CD14-positive monocyte (primary cell): Measurements from ENCODE around the gene TMEM213. TPM values are rescaled to one million over a fixed set of nuclear protein-coding genes. Genes with fewer than 3 reads are reported as not detected.
A peak's percentile ranks its signal among the peaks of the same experiment; 100 is the strongest.

Experiments
- DNase-seq, 3 donors: peaks; one replicate each; pipeline ENCODE4 v3.0.0-alpha.2; 2011 to 2022
- H2AFZ ChIP-seq: 2 replicates; pipeline ENCODE4 v1.6.0; 2012; ENCODE audit warnings: mild to moderate bottlenecking, low read depth, low read length, inconsistent platforms; ENCODE audit not compliant: insufficient read depth, poor library complexity, severe bottlenecking
- H3K27ac ChIP-seq, 2 donors: 1 replicate in 1 of 2; 2 replicates in 1 of 2; pipeline ENCODE4 v1.5.1; 2012 to 2013; ENCODE audit warnings: low read length in 2 of 2, control low read depth in 1 of 2, inconsistent platforms in 1 of 2, low read depth in 1 of 2, mild to moderate bottlenecking in 1 of 2
- H3K27me3 ChIP-seq, 2 donors: one replicate each; pipeline versions ENCODE4 v1.6.0 to v1.6.1; 2011 to 2013; ENCODE audit warnings: low read length in 2 of 2; ENCODE audit not compliant: control insufficient read depth in 2 of 2, insufficient read depth in 2 of 2
- H3K36me3 ChIP-seq, 2 donors: replicated peaks in 1 of 2; 1 replicate in 1 of 2; 2 replicates in 1 of 2; pipeline versions ENCODE4 v1.5.1 to v1.6.1; 2012 to 2013; ENCODE audit warnings: low read length in 2 of 2, control low read depth in 1 of 2, inconsistent platforms in 1 of 2, mild to moderate bottlenecking in 1 of 2; ENCODE audit not compliant: insufficient read depth in 2 of 2, control insufficient read depth in 1 of 2
- H3K4me1 ChIP-seq, 2 donors: 1 replicate in 1 of 2; 2 replicates in 1 of 2; pipeline versions ENCODE4 v1.5.1 to v1.6.1; 2012 to 2013; ENCODE audit warnings: low read length in 2 of 2, control low read depth in 1 of 2, inconsistent platforms in 1 of 2, mild to moderate bottlenecking in 1 of 2, moderate library complexity in 1 of 2; ENCODE audit not compliant: insufficient read depth in 2 of 2, control insufficient read depth in 1 of 2
- H3K4me2 ChIP-seq: replicated peaks from 2 replicates; pipeline ENCODE3; 2012; ENCODE audit warnings: low read length, moderate library complexity, mild to moderate bottlenecking; ENCODE audit not compliant: poor library complexity, severe bottlenecking; ENCODE audit errors: extremely low read depth
- H3K4me3 ChIP-seq, 3 experiments: fragments of 200-600 bp in 1 of 3; sonication (generic) in 1 of 3; replicated peaks in 1 of 3; 1 replicate in 2 of 3; 2 replicates in 1 of 3; pipeline ENCODE4 v1.5.1; 2011 to 2013; ENCODE audit warnings: low read length in 3 of 3, mild to moderate bottlenecking in 3 of 3, control low read depth in 2 of 3, low read depth in 2 of 3, inconsistent platforms in 1 of 3, moderate library complexity in 1 of 3
- H3K79me2 ChIP-seq: 2 replicates; pipeline ENCODE4 v1.6.0; 2012; ENCODE audit warnings: mild to moderate bottlenecking, control low read depth, inconsistent platforms, low read length, moderate library complexity; ENCODE audit not compliant: insufficient read depth
- H3K9ac ChIP-seq: 2 replicates; pipeline ENCODE4 v1.6.0; 2017; ENCODE audit warnings: low read length, mild to moderate bottlenecking; ENCODE audit not compliant: insufficient read depth, poor library complexity, severe bottlenecking
- H3K9me3 ChIP-seq, 2 donors: replicated peaks in 1 of 2; 1 replicate in 1 of 2; 2 replicates in 1 of 2; pipeline versions ENCODE4 v1.5.1 to v1.6.1; 2012 to 2013; ENCODE audit warnings: low read length in 2 of 2, control low read depth in 1 of 2; ENCODE audit not compliant: control insufficient read depth in 1 of 2, insufficient read depth in 1 of 2
- H4K20me1 ChIP-seq: 2 replicates; pipeline ENCODE4 v1.6.0; 2012; ENCODE audit warnings: mild to moderate bottlenecking, low read length, control low read depth, moderate library complexity; ENCODE audit not compliant: insufficient read depth
- H3K27ac Mint-ChIP-seq, 7 donors: one replicate each; pipeline ENCODE4 v1.8.0; 2020; ENCODE audit warnings: mild to moderate bottlenecking in 7 of 7, mixed read lengths in 7 of 7, moderate library complexity in 6 of 7, inconsistent platforms in 2 of 7
- H3K27me3 Mint-ChIP-seq, 3 donors: one replicate each; pipeline ENCODE4 v1.8.0; 2021 to 2022; ENCODE audit warnings: low read depth in 3 of 3, mild to moderate bottlenecking in 3 of 3, mixed read lengths in 3 of 3, moderate library complexity in 3 of 3, inconsistent platforms in 1 of 3
- H3K36me3 Mint-ChIP-seq, 2 donors: one replicate each; pipeline ENCODE4 v1.8.0; 2020; ENCODE audit warnings: mixed read lengths in 2 of 2, inconsistent platforms in 1 of 2, mild to moderate bottlenecking in 1 of 2
- H3K4me1 Mint-ChIP-seq: one replicate; pipeline ENCODE4 v1.8.0; 2020; ENCODE audit warnings: mild to moderate bottlenecking, mixed read lengths
- H3K4me3 Mint-ChIP-seq, 2 donors: one replicate each; pipeline ENCODE4 v1.8.0; 2020; ENCODE audit warnings: mild to moderate bottlenecking in 2 of 2, mixed read lengths in 2 of 2, moderate library complexity in 1 of 2
- H3K9me3 Mint-ChIP-seq, 7 donors: one replicate each; pipeline ENCODE4 v1.8.0; 2020 to 2022; ENCODE audit warnings: mixed read lengths in 7 of 7, mild to moderate bottlenecking in 6 of 7, moderate library complexity in 6 of 7, inconsistent platforms in 2 of 7
- CTCF ChIP-seq: fragments of 200-600 bp; IDR thresholded peaks from one replicate; pipeline ENCODE4 v1.8.0; 2022; ENCODE audit warnings: antibody characterized with exemption, mild to moderate bottlenecking
- WGBS: methylation state at CpG from one replicate; pipeline ENCODE4 v1.1.5; 2013; ENCODE audit warnings: missing lambda C conversion rate; ENCODE audit not compliant: insufficient coverage; 5-methylcytosine and 5-hydroxymethylcytosine counted together
- intact Hi-C, 2 donors: fragments of 100-400 bp; cut with micrococcal nuclease; formaldehyde crosslinking; loops; one replicate each; pipeline versions ENCODE4 v1.15.0 to v1.15.1; 2023
- polyA plus RNA-seq, 3 donors: library from polyadenylated mRNA; depleted of rRNA in 1 of 3; unstranded in 2 of 3; stranded (reverse) in 1 of 3; fragments of 300-500 nt in 2 of 3; fragments of >200 nt in 1 of 3; fragmentation: Illumina TruSeq in 2 of 3; gene quantifications; 1 replicate in 2 of 3; 2 replicates in 1 of 3; pipeline ENCODE4 v1.2.3, GENCODE V29; 2012 to 2021

TMEM213 gene
- polyA plus RNA-seq, 3 donors = not detected

- H3K27ac Mint-ChIP-seq = no peak overlapping the region
- no peaks in the 10 kb centered on the region for H3K27me3 ChIP-seq
- H3K27ac ChIP-seq = no peak overlapping the region
- H3K4me1 ChIP-seq = no peaks in the 10 kb centered on the region
- intact Hi-C loops = no loop called here
- H3K9me3 ChIP-seq = no peaks in the 10 kb centered on the region
- H3K27me3 Mint-ChIP-seq = peaks cover 0 to 3% (median 1%) of the 10 kb centered on the region in 3 donors
- no peaks in the 10 kb centered on the region for H4K20me1 ChIP-seq
- no peaks in the 10 kb centered on the region for H3K79me2 ChIP-seq
- H3K9ac ChIP-seq = no peak overlapping the region
- no peak for DNase-seq
- 98% methylated on average over 5 of the region's 9 CpGs for WGBS
- no peak overlapping the region for H3K4me2 ChIP-seq
- H3K4me3 Mint-ChIP-seq = peak overlapping the region in 1 of 2 donors; percentile 48
- no peaks in the 10 kb centered on the region for H3K9me3 Mint-ChIP-seq
- no peaks in the 10 kb centered on the region for H3K36me3 Mint-ChIP-seq
- H2AFZ ChIP-seq = no peak overlapping the region
- no peak for TF ChIP-seq CTCF
- no peaks in the 10 kb centered on the region for H3K36me3 ChIP-seq
- H3K4me1 Mint-ChIP-seq = peaks cover 4% of the 10 kb centered on the region
- no peak overlapping the region for H3K4me3 ChIP-seq
Observed at GRCh38 chr7:138838166-138838565, 40.4 kb downstream of the TMEM213 start.

GRCh38 chr7:138842111-138842510 is 44.3 kb downstream of the TMEM213 start:
- intact Hi-C loops = no loop called here
- Histone ChIP-seq H4K20me1 (no peaks in the 10 kb centered on the region), H3K4me2 (no peak overlapping the region)

More at GRCh38 chr7:138842111-138842510, 44.3 kb downstream of the TMEM213 start:
- Mint-ChIP-seq H3K9me3 (no peaks in the 10 kb centered on the region), H3K4me3 (no peak overlapping the region), H3K4me1 (peaks cover 4% of the 10 kb centered on the region), H3K36me3 (no peaks in the 10 kb centered on the region), H3K27me3 (peaks cover 0 to 3% (median 1%) of the 10 kb centered on the region in 3 donors), H3K27ac (no peak overlapping the region)
- no peaks in the 10 kb centered on the region for H3K4me1 ChIP-seq
- peak overlapping the region; percentile 6 for H2AFZ ChIP-seq
- no peaks in the 10 kb centered on the region for H3K79me2 ChIP-seq
- H3K36me3 ChIP-seq = no peaks in the 10 kb centered on the region
- no peak overlapping the region for H3K27ac ChIP-seq
- H3K9ac ChIP-seq = no peak overlapping the region
- H3K9me3 ChIP-seq = no peaks in the 10 kb centered on the region
- no peak for DNase-seq
- H3K27me3 ChIP-seq = no peaks in the 10 kb centered on the region
- no peak overlapping the region for H3K4me3 ChIP-seq
- 57% methylated on average over 7 of the region's 12 CpGs for WGBS
- TF ChIP-seq CTCF = no peak
